Measurements from ENCODE around the gene SEC61A2.

DNA sequence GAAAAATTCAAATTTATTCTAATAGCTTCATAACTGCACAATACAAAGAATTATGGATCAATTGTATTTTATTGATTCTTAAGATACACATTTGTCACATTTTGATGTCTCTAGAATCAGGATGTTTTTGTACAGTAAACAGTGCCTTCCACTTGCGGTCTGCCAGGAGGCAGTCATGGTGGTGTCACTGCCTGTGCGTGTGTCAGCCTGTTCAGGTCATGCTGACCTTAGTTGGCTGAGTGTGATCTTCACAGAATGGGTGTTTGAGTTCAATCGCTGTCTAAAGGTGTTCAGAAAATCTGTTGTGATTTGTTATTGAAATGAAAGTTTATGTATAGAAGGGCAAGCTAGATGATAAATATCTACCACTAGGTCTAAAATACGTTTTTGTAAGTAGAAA, 20.7 kb downstream of the SEC61A2 start:
- no peak for TF ChIP-seq CTCF (IDR thresholded peaks at IDR 0.05; ENCODE audit: low read depth, low read length, missing input control)
- TF ChIP-seq, protein P1, sequence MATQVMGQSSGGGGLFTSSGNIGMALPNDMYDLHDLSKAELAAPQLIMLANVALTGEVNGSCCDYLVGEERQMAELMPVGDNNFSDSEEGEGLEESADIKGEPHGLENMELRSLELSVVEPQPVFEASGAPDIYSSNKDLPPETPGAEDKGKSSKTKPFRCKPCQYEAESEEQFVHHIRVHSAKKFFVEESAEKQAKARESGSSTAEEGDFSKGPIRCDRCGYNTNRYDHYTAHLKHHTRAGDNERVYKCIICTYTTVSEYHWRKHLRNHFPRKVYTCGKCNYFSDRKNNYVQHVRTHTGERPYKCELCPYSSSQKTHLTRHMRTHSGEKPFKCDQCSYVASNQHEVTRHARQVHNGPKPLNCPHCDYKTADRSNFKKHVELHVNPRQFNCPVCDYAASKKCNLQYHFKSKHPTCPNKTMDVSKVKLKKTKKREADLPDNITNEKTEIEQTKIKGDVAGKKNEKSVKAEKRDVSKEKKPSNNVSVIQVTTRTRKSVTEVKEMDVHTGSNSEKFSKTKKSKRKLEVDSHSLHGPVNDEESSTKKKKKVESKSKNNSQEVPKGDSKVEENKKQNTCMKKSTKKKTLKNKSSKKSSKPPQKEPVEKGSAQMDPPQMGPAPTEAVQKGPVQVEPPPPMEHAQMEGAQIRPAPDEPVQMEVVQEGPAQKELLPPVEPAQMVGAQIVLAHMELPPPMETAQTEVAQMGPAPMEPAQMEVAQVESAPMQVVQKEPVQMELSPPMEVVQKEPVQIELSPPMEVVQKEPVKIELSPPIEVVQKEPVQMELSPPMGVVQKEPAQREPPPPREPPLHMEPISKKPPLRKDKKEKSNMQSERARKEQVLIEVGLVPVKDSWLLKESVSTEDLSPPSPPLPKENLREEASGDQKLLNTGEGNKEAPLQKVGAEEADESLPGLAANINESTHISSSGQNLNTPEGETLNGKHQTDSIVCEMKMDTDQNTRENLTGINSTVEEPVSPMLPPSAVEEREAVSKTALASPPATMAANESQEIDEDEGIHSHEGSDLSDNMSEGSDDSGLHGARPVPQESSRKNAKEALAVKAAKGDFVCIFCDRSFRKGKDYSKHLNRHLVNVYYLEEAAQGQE (IDR thresholded peaks at IDR 0.05), result no peak
- no peak for TF ChIP-seq TAF1 (conservative IDR thresholded peaks at IDR 0.05)
